NCI-H1417 (cell line): ENCODE data around the gene MCCD1.
A peak's percentile ranks its signal among the peaks of the same experiment; 100 is the strongest.

Source experiments
- DNase-seq, 3 experiments: peaks; one replicate each; lab custom pipeline; 2025; lab: John Stamatoyannopoulos, UW

MCCD1 gene

GRCh38 chr6:31510007-31510406 lies 18.8 kb upstream of the MCCD1 start:
- DNase-seq, result no peak

GRCh38 chr6:31513456-31514165 lies 15.2 kb upstream of the MCCD1 start:
- no peak for DNase-seq

- peak in 1 of 3 experiments; percentile 27 for DNase-seq
Measured at GRCh38 chr6:31521835-31522234, 6.9 kb upstream of the MCCD1 start.

DNA sequence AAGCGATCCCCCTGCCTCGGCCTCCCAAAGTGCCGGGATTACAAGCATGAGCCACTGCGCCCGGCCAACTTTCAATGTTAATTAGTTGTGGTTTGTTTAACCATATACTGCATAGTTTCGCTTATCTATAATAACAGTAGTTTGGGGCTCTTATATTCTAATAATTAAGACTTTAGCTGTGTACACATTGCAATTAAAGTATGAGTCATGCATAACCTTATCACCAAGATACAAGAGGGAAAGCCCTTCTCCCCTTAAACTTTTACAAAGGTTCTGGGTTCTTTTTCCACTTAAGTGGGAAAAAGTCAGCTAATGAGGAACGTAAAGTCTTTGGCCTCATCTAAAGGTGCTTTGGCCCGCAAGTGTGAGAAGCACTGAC lies 3.2 kb upstream of the MCCD1 start:
- DNase-seq, result no peak

DNA sequence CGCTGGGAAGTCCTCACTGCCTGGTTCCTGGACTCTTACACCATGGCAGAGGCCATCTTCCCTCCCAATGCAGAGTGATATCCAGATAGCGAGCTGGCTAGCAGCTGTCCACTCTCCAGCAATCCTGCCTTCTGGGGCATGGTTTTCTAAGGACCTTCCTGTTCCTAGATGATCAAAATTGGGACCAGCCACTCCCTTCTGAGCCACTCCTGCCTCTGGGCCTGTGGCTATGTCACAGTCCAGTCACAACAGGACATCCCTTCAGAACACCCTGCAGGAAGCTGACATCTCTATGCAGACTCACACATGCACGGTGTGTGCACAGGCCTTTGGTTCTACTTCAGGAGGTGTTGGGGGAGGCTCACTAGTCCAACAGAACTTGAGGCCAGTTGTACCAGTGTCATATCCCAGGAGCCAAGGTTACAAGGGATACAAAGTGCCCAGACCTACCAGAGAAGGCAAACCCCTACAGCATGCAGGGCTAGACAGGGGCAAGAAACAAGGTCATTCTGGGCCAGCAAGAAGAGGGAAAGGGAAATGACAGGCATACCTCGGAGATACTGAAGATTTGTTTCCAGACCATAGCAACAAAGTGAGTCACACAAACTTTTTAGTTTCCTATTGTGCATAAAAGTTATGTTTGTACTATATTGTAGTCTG lies 2.7 kb upstream of the MCCD1 start:
- no peak for DNase-seq

DNA sequence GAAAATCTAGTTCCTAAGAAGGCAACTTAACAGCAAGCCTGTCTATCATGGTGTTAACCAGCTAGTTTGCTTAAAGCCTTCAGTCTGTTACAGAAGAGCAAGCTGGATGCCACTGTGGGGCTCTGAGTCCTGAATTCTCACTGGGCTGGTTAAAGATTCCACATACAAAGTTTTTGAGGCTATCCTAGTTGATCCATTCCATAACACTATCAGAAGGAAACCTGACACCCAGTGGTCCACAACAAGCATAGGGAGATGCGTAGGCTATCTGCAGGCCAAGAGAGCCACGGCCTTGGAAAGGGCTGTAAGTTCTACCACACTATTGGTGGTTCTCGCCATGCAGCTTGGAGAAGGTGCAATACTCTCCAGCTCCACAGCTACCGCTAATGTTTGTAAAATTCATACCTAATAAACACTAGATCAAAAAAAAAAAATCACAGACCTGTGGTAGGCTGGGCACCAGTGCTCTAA lies 420 bp upstream of the MCCD1 start:
- DNase-seq, result peak in 1 of 3 experiments; percentile 3

GRCh38 chr6:31529329-31530150 lies 778 bp downstream of the MCCD1 start:
- peak in 1 of 3 experiments; percentile 30 for DNase-seq

- DNase-seq, result peak in 1 of 3 experiments; percentile 7
Measured at GRCh38 chr6:31530659-31531058, 1.9 kb downstream of the MCCD1 start.

DNA sequence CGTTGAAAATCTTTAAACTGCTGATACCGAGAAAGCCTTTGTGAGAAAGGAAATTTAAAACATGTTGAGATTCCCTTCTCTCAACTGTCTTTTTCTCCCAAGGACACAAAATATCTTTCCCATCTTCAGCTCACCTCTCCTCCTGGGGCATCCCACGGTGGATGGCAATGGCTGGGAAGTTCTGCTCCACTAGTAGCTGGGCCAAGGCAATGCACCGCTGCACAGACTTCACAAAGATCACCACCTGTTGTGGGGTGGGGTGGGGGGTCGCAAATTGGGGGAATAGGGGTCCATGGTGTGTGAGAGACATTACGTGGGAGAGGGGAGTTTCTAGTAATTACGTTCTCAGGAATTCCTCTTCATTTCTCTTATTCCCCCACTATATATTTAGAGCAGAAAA lies 2.4 kb downstream of the MCCD1 start:
- DNase-seq, result no peak

GRCh38 chr6:31531771-31532643 lies 3.2 kb downstream of the MCCD1 start:
- DNase-seq, result no peak

GRCh38 chr6:31532644-31533454 lies 4.1 kb downstream of the MCCD1 start:
- DNase-seq, result no peak

GRCh38 chr6:31533455-31533841 lies 4.7 kb downstream of the MCCD1 start:
- no peak for DNase-seq

- DNase-seq, result no peak
Measured at GRCh38 chr6:31534011-31534410, 5.2 kb downstream of the MCCD1 start.

DNA sequence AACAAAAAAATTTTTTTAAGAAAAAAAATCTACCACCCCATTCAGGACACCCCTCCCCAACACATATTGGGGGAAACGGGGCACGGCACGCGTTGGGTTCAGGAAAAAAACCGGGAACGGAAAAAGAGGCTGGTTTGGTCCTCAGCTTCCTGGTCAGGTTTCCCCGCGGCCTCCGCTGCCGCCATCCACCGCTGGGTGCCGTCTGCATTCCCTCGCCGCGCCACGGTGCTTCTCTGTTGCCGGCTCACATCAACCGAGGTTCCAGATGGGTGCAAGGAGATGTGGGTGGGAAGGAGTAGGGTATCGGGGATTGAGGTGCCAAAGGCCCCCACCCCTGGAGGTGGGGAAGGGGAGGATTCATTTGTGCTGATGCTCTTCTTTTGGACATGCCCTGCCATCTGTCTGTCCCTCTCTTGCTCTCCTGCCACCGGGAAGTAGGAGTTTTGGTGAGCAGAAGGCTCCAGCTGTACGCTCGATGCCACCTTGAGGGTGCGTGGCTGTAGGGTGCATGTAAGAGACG lies 5.8 kb downstream of the MCCD1 start:
- no peak for DNase-seq

DNA sequence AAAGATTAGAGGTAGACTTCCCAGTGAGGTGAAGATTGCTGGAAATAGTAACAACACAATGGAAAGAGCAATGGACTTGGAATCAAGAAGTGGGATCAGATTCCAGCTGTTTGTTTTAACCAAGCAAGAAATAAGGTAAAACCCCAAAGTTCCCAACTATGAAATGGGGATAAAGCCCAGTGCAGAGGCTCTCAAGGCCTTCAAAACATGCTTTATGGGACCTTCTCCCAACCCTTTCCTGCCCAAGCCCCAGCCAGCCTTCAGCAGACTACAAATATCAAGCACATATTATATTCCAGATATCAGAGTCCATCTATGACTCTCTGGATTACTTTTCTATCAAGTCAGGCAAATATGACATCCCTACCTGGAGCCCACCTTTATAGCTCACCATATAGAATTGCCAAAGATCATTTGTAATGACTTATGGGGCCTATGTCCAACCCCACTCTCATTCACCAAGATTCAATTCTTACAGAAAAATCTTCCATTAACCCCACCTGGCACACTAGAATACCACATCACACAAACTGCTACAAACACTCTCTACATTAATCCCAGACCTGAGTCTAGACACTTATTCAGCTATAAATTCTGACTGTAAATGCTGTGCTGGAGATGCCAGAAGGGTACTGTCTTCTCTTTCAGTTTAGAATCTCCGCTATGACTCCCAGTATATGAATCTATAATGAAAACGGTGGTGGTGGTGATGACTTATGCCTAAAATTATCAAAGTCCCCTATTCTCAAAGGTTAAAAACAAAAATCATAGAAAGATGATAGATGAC lies 7.0 kb downstream of the MCCD1 start:
- no peak for DNase-seq

- DNase-seq, result no peak
Measured at GRCh38 chr6:31538805-31539400, 10.1 kb downstream of the MCCD1 start.

DNA sequence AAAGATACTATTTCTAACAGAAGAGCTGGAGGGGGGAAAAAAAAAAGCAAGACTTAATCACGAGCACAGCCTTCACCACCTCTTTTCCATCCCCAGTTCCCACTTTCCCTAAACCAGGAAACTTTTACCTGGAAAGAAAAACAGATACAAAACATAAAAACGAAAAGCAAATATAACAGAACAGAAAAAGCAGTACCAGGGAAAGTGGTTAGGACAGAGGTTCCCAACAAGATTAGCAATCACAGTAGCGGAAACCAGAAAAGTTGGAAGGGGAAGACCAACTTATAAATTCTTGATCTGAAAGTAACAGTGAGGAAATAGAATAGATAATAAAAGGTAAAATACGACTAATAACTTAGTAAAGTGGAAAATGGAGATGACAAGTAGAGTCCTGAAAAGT lies 11.9 kb downstream of the MCCD1 start:
- no peak for DNase-seq

- peak; percentile 49 to 83 (median 67) for DNase-seq
Measured at GRCh38 chr6:31541059-31541657, 12.4 kb downstream of the MCCD1 start.
